ENCODE data around the gene CDON.

Gene CDON

DNA sequence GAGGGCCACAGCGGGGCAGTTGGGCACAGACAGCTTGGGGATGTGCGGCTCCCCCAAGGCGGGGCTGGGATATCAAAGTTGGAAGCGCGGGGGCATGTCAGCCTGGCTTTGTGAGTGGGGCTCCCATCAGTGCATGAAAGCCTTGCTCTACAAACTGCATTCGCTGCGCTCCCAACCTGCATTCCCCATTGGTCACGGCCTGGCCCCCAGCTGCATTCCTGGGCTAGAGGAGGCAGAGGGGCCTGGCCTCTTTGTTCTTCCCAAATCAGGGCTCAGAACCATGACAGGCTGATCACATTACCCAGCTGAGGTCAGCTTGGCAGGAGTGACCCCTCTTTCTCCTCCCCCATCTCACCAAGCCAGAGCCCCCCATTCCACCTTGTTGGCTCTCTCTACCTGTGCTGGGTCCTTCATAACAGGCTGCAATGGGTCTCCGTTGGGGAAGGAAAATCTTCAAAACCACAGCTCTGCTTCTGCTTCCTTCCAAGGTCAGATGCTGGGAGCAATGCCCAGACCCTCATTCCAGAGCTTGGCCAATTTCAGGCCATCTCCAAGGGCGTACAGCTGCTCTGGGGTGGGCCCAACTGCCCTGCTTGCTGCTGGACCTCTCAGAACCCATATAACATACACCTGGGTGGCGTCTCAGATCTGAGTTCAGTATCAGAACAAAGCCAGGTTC, 38.7 kb upstream of the CDON start:
- Mint-ChIP-seq H3K4me3 (no peak overlapping the region), H3K36me3 (ENCODE audit: insufficient read depth) (no peaks in the 10 kb centered on the region), H3K27ac (no peak overlapping the region), H3K27me3 (peaks cover 9 to 61% of the 10 kb centered on the region in 2 donors), H3K4me1 (ENCODE audit: low read depth in 2 of 2) (no peaks in the 10 kb centered on the region), H3K9me3 (no peaks in the 10 kb centered on the region)
- DNase-seq (no peak), ATAC-seq (replicated peaks) (no peak)

DNA sequence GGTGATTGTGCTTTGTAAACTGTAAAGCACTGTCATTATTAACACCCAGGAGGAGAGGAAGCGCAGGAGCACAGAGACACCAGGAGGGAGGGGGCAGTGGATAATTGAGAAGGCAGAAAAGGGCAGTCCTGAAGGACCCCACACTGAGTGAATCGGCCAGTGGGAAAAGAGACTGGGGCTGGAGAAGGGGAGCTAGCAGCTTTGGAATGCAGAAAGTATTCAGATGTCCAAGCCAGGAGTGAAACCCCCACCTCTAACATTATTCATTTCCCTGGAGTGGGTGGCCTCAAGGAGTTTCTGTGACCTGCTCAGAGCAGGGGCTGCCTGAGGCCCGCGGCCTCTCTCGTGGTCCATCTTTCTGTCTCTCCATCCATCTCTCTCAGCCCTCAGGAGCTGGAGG, 38.0 kb upstream of the CDON start:
- no peak overlapping the region for H3K27ac Mint-ChIP-seq
- no peak for ATAC-seq (replicated peaks)
- H3K4me3 Mint-ChIP-seq: no peak overlapping the region
- no peaks in the 10 kb centered on the region for H3K4me1 Mint-ChIP-seq (ENCODE audit: low read depth in 2 of 2)
- DNase-seq: no peak
- no peaks in the 10 kb centered on the region for H3K9me3 Mint-ChIP-seq
- H3K27me3 Mint-ChIP-seq: peaks cover 9 to 61% of the 10 kb centered on the region in 2 donors
- H3K36me3 Mint-ChIP-seq (ENCODE audit: insufficient read depth): no peaks in the 10 kb centered on the region

DNA sequence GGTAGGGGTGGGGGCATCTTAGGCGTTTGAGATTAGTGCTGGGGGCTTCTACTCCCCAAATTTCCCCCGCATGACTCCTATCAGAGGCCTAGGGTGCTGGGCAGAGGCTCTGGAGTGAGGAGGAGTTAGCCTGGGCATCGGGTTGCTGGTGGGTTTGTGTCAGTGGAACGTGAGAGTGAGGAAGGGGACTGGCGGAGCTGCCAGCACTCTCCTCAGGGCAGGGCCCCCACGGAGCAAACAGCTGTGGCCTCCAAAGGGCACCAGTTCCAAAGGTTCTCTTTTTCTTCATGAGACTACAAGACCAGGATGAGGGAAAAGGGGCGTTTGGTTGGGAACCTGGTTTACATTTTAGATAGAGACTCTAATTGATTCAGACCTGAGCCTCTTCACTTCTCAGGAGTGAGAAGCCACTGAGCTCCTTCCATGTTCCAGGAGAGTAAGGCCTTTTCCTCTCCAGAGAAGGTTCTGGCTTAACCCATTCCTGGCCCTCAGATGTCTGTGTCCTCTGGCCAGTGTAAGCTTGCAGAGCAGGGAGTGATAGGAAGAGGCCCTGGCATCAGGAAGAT, 35.6 kb upstream of the CDON start:
- Mint-ChIP-seq H3K4me1 (ENCODE audit: low read depth in 2 of 2) (no peaks in the 10 kb centered on the region), H3K9me3 (no peaks in the 10 kb centered on the region), H3K4me3 (no peak overlapping the region), H3K27me3 (peaks cover 9 to 43% of the 10 kb centered on the region in 2 donors), H3K27ac (no peak overlapping the region), H3K36me3 (ENCODE audit: insufficient read depth) (no peaks in the 10 kb centered on the region)
- ATAC-seq (replicated peaks) (no peak), DNase-seq (no peak)

DNA sequence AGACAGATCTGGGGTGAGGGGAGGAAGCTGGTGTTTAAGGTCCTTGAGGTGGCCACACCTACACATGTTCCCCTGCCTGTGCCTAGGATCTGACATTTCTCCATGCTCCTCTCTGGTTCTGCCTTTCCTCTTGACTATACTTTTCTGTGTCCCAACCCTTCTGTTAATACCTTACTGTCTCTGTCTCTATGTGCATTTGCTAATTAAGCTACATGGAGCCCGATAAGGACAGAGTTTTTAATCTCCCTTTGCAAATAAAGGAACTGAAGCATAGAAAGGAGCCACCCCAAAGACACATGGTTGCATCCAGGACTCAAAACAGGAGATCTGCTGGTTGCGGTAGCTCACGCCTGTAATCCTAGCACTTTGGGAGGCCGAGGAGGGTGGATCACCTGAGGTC, 33.1 kb upstream of the CDON start:
- Mint-ChIP-seq H3K4me3 (no peak overlapping the region), H3K36me3 (ENCODE audit: insufficient read depth) (no peaks in the 10 kb centered on the region), H3K4me1 (ENCODE audit: low read depth in 2 of 2) (no peaks in the 10 kb centered on the region), H3K9me3 (no peaks in the 10 kb centered on the region), H3K27ac (no peak overlapping the region), H3K27me3 (peaks cover 9 to 39% of the 10 kb centered on the region in 2 donors)
- DNase-seq (no peak), ATAC-seq (replicated peaks) (no peak)

DNA sequence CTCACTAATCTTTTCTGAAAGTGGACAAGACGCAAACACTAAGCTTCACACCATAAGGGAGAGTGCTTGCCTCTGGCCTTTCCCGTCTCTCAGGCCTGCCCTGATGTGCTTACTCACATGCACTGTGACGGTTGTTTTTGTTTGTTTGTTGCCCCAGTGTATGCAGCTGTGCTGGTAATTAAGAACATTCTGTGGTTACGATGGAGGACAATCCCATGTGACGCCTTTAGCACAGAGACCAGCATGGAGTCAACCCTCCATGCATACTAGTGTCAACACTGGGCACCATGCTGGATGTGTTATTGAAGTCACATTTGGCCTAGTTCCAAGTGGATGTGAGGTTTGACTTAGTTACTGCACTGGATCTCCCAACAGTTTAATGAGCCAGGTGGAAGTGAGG, 27.8 kb upstream of the CDON start:
- no peaks in the 10 kb centered on the region for H3K36me3 Mint-ChIP-seq (ENCODE audit: insufficient read depth)
- ATAC-seq (replicated peaks) (no peak), DNase-seq (no peak)
- H3K27me3 Mint-ChIP-seq: peaks cover 0 to 8% of the 10 kb centered on the region in 2 donors
- H3K27ac Mint-ChIP-seq: no peak overlapping the region
- H3K9me3 Mint-ChIP-seq: no peaks in the 10 kb centered on the region
- H3K4me3 Mint-ChIP-seq: no peak overlapping the region
- H3K4me1 Mint-ChIP-seq (ENCODE audit: low read depth in 2 of 2): no peaks in the 10 kb centered on the region

DNA sequence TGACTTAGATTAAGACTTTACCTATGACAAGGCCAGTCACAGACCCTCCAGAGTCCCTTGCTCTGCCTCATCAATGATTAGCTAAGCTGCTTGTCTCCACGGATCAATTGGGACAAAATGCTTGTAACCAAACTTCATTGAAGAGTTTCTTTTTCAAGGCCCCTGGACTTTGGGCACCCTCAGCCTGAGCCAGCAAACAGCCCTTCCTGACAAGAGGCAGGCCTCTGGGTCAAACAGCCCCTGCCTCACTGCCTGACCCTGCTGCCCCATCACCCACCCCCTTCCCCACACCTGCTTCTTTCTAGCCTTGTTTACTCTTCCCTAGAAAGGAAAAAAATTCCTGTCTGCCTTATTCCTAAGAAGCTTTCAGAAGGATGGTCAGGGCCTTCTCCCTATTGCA, 26.3 kb upstream of the CDON start:
- Mint-ChIP-seq H3K4me3 (no peak overlapping the region), H3K36me3 (ENCODE audit: insufficient read depth) (no peaks in the 10 kb centered on the region), H3K9me3 (no peaks in the 10 kb centered on the region), H3K27me3 (peaks cover 1 to 8% of the 10 kb centered on the region in 2 donors), H3K27ac (no peak overlapping the region), H3K4me1 (ENCODE audit: low read depth in 2 of 2) (peaks cover 0 to 1% of the 10 kb centered on the region in 2 donors)
- ATAC-seq (replicated peaks): no peak
- no peak for DNase-seq

DNA sequence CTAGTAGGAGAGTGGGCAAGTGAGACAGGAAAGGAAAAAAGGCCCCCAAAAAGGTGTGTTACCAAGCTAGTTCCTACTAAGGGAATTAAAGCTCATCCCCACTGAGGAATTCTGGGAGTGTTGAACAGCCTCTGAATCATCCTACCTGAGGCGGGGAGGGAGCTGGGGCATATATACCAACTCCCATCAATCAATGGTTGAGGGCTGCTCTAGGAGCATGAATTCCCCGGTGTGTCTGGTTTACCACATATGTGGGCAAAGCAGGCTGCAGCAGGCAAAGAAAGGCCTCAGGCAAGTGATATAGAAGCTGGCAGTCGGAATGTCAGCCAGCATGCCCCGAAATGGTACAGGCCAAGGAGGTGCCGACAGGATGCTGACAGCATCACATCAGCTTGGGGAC, 23.6 kb upstream of the CDON start:
- Mint-ChIP-seq H3K9me3 (no peaks in the 10 kb centered on the region), H3K36me3 (ENCODE audit: insufficient read depth) (no peaks in the 10 kb centered on the region), H3K27ac (no peak overlapping the region), H3K4me1 (ENCODE audit: low read depth in 2 of 2) (peaks cover 0 to 4% of the 10 kb centered on the region in 2 donors), H3K27me3 (peaks cover 16 to 18% of the 10 kb centered on the region in 2 donors), H3K4me3 (no peak overlapping the region)
- DNase-seq: no peak
- ATAC-seq (replicated peaks): no peak

DNA sequence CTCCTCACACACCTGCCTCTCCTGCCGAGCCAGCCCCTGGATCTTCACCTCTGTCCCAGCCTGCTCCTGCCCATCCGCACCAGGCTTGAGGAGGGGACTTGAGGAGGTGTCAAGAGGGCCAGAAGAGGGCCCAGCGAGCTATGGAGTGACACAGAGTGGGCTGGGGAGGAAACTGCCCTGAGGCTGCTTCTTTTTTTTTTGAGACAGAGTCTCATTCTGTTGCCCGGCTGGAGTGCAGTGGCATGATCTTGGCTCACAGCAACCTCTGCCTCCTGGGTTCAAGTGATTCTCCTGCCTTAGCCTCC, 21.9 kb upstream of the CDON start:
- H3K9me3 Mint-ChIP-seq: no peaks in the 10 kb centered on the region
- H3K36me3 Mint-ChIP-seq (ENCODE audit: insufficient read depth): no peaks in the 10 kb centered on the region
- peaks cover 0 to 4% of the 10 kb centered on the region in 2 donors for H3K4me1 Mint-ChIP-seq (ENCODE audit: low read depth in 2 of 2)
- peaks cover 19 to 20% of the 10 kb centered on the region in 2 donors for H3K27me3 Mint-ChIP-seq
- peak overlapping the region; percentile 29 to 87 for H3K27ac Mint-ChIP-seq
- no peak for ATAC-seq (replicated peaks)
- DNase-seq: no peak
- no peak overlapping the region for H3K4me3 Mint-ChIP-seq

DNA sequence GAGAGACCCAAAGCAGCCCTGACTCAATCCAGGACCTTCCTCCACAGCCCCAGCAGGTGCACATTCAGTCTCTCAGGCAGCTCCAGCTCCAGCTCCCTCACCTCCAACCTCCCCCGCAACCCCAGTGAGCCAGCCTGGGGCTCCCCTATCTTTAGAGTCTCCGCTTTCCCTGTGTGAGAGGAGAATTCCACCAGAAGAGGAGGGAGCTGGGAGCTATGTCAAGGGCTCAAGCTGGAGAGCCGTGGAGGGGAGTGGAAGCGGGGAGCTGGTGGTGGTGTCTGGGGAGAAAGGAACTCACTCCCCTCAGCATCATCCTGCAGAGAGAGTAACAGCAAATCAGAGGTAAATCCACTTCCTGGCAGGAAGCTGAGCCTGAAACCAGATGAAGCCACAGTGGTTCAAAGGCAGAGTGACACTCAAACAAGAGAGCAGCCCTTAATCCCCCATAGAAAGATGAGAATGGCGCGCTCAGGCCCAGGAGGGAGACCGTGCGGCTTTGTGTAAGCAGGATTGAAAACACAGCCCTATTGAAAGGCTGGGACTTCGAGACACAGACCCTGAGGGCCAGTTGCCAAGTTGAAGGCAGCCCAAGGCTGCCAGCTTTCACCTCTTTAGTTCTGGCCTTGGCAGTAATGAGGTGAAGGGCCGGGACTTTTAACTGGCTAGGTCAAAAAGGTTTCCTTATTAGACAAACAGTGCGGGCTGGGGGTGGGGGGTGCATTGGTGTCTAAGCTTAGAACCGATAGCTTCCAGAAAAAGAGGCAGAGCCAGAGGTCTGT, 21.4 kb upstream of the CDON start:
- no peak for DNase-seq
- peaks cover 0 to 4% of the 10 kb centered on the region in 2 donors for H3K4me1 Mint-ChIP-seq (ENCODE audit: low read depth in 2 of 2)
- H3K9me3 Mint-ChIP-seq: no peaks in the 10 kb centered on the region
- ATAC-seq (replicated peaks): peak; percentile 69
- H3K4me3 Mint-ChIP-seq: peak overlapping the region; percentile 26 to 34
- peaks cover 19 to 26% of the 10 kb centered on the region in 2 donors for H3K27me3 Mint-ChIP-seq
- H3K27ac Mint-ChIP-seq: peak overlapping the region; percentile 29 to 87
- no peaks in the 10 kb centered on the region for H3K36me3 Mint-ChIP-seq (ENCODE audit: insufficient read depth)

DNA sequence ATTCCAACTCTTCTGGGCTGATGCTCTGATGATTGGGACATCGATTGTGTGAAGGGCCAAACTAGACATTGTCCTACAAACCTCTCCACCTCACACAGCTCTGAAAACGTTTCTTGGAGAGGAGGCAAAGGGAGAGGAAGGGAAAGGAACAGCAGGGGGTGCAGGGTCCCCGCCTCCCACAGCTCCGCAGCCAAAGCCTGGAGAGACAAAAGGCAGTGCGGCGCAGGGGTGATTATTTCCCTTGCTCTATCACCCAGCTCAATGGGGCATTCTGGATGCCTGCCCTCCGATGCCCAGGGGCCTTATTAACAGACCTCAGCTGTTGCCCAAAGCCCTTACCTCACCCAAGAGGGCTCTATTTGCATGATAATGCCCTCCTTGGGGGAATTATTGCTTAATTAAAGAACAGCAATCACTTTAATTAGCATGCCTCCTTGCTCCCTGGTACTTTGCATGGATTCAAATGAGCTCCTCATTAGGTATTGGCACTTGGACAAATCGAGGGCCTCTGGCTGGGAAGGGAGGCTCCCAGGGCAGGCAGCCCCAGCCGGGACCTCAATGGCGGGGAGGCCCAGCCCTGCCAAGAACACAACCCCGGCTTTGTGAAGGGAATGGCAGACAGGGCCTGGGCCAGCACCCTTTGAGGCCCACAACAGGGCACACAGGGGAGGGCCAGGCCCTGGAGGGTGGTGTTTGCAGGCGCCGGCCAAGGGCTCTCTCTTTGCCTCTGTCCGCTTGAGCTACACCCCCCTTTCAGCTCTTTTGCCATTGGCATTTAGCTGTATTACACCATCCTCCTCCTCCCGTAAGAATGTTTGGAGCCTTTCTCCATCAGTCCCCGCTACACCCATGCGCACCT, 19.8 kb upstream of the CDON start:
- Mint-ChIP-seq H3K4me1 (ENCODE audit: low read depth in 2 of 2) (peaks cover 0 to 4% of the 10 kb centered on the region in 2 donors), H3K4me3 (no peak overlapping the region), H3K9me3 (no peaks in the 10 kb centered on the region), H3K36me3 (ENCODE audit: insufficient read depth) (no peaks in the 10 kb centered on the region), H3K27me3 (peaks cover 19 to 37% of the 10 kb centered on the region in 2 donors), H3K27ac (no peak overlapping the region)
- DNase-seq (no peak), ATAC-seq (replicated peaks) (no peak)

DNA sequence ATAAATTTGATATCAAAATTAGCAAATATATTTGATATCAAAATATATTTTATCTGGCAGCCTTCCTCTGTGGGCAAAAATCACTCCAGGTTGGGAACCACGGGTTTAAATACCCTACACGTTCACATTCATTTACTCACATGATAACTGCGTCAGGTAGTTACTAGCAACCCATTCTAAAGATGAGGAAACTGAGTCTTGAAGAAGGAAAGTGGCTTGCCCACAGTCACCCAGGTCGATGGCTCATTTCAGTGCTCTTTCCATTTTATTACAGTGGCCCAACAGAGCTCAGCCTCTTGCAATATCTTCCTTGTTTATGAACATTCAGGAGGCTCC, 19.2 kb upstream of the CDON start:
- Mint-ChIP-seq H3K4me1 (ENCODE audit: low read depth in 2 of 2) (peaks cover 0 to 4% of the 10 kb centered on the region in 2 donors), H3K36me3 (ENCODE audit: insufficient read depth) (no peaks in the 10 kb centered on the region), H3K9me3 (no peaks in the 10 kb centered on the region), H3K4me3 (no peak overlapping the region), H3K27ac (no peak overlapping the region), H3K27me3 (peaks cover 19 to 42% of the 10 kb centered on the region in 2 donors)
- DNase-seq: no peak
- no peak for ATAC-seq (replicated peaks)

DNA sequence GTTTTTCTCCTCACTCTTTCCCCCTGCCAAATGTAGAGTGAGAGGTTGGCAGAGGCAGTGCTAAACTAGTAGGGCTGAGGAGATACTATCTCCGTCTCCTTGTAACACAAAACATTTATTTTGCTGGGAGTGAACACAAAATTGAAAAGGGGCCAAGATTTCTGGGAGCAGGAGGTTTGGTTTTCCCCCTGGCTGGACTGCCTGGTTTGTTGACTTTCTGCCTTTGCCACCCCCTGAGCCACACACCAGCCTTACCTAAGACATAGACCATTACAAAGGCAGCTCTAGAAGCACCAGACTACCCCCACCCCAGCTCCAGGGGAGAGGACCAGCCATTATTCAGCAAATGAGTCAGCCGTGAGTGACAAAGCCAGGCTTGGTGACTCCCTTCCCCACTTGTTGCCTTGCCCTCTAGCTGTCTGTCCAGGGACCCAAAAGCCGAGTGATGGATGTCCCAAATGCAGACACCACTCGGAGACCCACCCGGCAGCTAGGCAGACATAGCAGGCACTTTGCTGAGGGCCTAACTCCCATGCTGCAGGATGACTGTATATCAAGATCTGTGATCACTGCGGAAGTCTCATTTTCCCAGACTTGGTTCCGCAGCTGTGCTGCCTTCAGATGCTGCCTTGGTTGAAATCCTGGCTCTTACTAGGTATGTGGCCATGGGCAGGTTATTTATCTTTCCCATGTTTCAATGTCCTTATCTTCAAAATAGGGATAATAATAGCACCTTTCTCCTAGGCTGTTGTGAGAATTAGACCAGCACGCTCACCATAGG, 17.7 kb upstream of the CDON start:
- Mint-ChIP-seq H3K4me3 (no peak overlapping the region), H3K9me3 (no peaks in the 10 kb centered on the region), H3K27me3 (peaks cover 19 to 46% of the 10 kb centered on the region in 2 donors), H3K4me1 (ENCODE audit: low read depth in 2 of 2) (peaks cover 0 to 4% of the 10 kb centered on the region in 2 donors), H3K27ac (no peak overlapping the region), H3K36me3 (ENCODE audit: insufficient read depth) (no peaks in the 10 kb centered on the region)
- DNase-seq: no peak
- no peak for ATAC-seq (replicated peaks)

DNA sequence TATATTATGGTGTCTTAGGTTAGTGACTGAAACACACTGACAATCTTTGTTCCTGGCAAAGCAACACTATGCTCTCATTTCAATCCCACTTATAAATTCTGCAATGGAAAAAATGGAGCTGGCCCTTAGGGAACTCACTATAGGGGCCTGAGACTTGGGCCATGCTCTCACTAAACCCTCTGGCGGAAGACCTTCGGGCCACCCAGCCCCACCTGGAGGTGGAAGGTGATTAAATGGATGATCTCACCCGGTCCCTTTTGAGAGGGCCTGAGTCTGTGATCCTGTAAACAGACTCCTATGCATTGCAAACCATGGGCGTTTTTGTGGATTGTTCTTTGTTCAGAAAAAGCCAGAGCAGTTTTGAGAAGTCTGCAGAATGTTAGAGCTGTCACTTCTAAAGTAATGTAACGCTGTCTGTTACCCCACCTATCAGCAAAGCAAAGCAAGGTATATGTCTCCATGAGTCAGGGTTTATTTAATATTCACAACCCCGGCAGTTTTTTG, 17.0 kb upstream of the CDON start:
- no peaks in the 10 kb centered on the region for H3K36me3 Mint-ChIP-seq (ENCODE audit: insufficient read depth)
- no peaks in the 10 kb centered on the region for H3K9me3 Mint-ChIP-seq
- H3K4me3 Mint-ChIP-seq: no peak overlapping the region
- peaks cover 26 to 53% of the 10 kb centered on the region in 2 donors for H3K27me3 Mint-ChIP-seq
- H3K27ac Mint-ChIP-seq: no peak overlapping the region
- no peak for DNase-seq
- ATAC-seq (replicated peaks): no peak
- H3K4me1 Mint-ChIP-seq (ENCODE audit: low read depth in 2 of 2): peaks cover 0 to 4% of the 10 kb centered on the region in 2 donors
